NT2/D1 (cell line): ENCODE data around the gene PDLIM3.
"Not testable (repeated sequence)": the region's sequence is repeated elsewhere in the genome, so short reads cannot be mapped to it uniquely, and the experiment has no call there.

Source experiments
- DNase-seq: peaks from one replicate; pipeline ENCODE4 v3.0.0-alpha.2; 2011; ENCODE audit warnings: low read depth, low spot score
- H3K27me3 ChIP-seq: 2 replicates; pipeline ENCODE4 v1.6.0; 2011; ENCODE audit warnings: mild to moderate bottlenecking; ENCODE audit not compliant: insufficient read length, insufficient read depth
- H3K36me3 ChIP-seq: 2 replicates; pipeline ENCODE4 v1.6.1; 2011; ENCODE audit warnings: mild to moderate bottlenecking, low read length, mixed read lengths; ENCODE audit not compliant: insufficient read depth, insufficient read length
- H3K4me1 ChIP-seq: 2 replicates; pipeline ENCODE4 v1.5.1; 2011; ENCODE audit not compliant: insufficient read depth, insufficient read length
- H3K4me3 ChIP-seq: 2 replicates; pipeline ENCODE4 v1.5.1; 2011; ENCODE audit warnings: low read depth; ENCODE audit not compliant: insufficient read length
- H3K9ac ChIP-seq: 2 replicates; pipeline ENCODE4 v1.6.0; 2011; ENCODE audit warnings: low read depth; ENCODE audit not compliant: insufficient read length
- H3K9me3 ChIP-seq: 2 replicates; pipeline ENCODE4 v1.5.1; 2011; ENCODE audit warnings: mild to moderate bottlenecking, low read length; ENCODE audit not compliant: insufficient read depth
- SUZ12 ChIP-seq: IDR thresholded peaks from 2 replicates; pipeline ENCODE4 v1.6.1; 2011; ENCODE audit not compliant: insufficient read length, insufficient read depth; ENCODE audit errors: extremely low read depth
- YY1 ChIP-seq: IDR thresholded peaks from 2 replicates; pipeline ENCODE4 v1.6.1; 2011; ENCODE audit not compliant: insufficient read length, insufficient read depth
- ZNF274 ChIP-seq: IDR thresholded peaks from 2 replicates; pipeline ENCODE4 v1.6.1; 2011; ENCODE audit warnings: mild to moderate bottlenecking, low read depth, low read length

Gene PDLIM3

DNA sequence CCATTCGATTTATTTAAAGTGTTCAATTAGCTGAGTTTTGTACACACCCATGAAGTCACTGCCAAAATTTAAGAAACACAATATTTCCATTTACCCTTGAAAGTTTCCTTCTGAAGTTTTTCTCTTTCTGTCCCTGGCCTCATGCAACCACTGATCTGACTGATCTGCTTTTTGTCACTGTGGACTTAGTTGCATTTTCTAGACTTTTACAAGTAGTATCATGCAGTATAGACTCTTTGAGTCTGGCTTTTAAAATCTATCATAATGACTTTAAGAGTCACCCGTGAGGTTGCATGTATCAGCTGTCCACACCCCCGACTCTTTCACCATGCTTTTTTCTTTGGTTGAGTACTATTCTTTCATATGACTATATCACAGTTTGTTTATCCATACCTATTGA, 29.0 kb upstream of the PDLIM3 start:
- Histone ChIP-seq H3K4me1 (peaks cover 2% of the 10 kb centered on the region), H3K9ac (no peak overlapping the region), H3K9me3 (peaks cover 10% of the 10 kb centered on the region), H3K27me3 (no peaks in the 10 kb centered on the region), H3K36me3 (no peaks in the 10 kb centered on the region), H3K4me3 (no peak overlapping the region)
- DNase-seq, result no peak
- TF ChIP-seq YY1 (no peak), SUZ12 (no peak), ZNF274 (no peak)

DNA sequence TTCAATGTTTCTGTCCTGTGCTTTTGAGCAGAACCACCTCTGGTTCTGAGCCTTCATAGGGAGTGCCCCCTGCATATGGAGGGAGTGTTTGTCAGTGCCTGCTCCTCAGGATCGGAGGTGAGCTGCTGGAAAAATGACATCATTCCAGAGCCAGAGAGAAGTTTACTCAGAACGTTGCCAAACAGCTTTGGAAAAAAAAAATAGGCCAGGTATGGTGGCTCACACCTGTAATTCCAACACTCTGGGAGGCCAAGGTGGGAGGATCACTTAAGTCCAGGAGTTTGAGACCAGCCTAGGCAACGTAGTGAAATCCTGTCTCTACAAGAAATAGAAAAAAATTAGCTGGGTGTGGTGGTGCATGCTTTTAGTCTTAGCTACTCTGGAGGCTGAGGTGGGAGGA, 27.2 kb upstream of the PDLIM3 start:
- Histone ChIP-seq H3K27me3 (no peaks in the 10 kb centered on the region), H3K4me1 (peaks cover 2% of the 10 kb centered on the region), H3K36me3 (no peaks in the 10 kb centered on the region), H3K4me3 (no peak overlapping the region), H3K9me3 (peaks cover 10% of the 10 kb centered on the region), H3K9ac (no peak overlapping the region)
- DNase-seq, result no peak
- TF ChIP-seq ZNF274 (no peak), SUZ12 (no peak)

DNA sequence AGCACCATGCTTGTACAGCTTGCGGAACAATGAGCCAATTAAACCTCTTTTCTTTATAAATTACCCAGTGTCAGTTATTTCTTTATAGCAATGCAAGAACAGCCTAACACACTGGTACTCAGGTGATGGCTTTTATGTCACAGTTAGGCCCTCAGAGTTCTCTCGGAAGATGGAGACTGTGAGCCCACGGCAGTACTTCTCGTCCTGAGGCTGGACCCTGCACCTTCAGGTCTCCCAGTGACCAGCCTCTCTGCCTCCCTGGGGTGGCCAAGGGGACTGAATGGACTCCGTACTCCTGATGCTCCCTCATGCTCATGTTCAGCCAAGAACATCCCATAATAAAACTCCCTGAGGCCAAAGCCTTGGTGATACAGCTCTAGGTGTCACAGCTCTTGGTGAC, 25.0 kb upstream of the PDLIM3 start:
- H3K4me3 ChIP-seq, result no peak overlapping the region
- peaks cover 2% of the 10 kb centered on the region for H3K4me1 ChIP-seq
- H3K27me3 ChIP-seq, result no peaks in the 10 kb centered on the region
- peaks cover 6% of the 10 kb centered on the region for H3K9me3 ChIP-seq
- no peak for TF ChIP-seq SUZ12
- TF ChIP-seq ZNF274, result no peak
- TF ChIP-seq YY1, result no peak
- no peaks in the 10 kb centered on the region for H3K36me3 ChIP-seq
- H3K9ac ChIP-seq, result no peak overlapping the region
- no peak for DNase-seq

DNA sequence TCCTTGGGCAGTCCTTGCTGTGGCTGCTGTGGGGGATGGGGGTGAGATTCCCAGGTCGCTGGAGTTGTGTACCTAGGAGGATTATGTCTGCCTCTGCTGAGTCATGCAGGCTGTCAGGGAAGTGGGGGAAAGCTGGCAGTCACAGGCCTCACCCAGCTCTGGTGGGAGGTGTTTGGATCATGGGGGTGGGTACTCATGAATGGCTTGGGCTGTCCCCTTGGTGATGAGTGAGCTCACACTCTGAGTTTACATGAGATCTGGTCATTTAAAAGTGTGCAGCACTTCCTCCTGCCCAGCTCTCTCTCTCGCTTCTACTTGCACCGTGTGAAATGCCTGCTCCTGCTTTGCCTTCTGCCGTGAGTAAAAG, 24.6 kb upstream of the PDLIM3 start:
- H3K27me3 ChIP-seq, result no peaks in the 10 kb centered on the region
- H3K4me1 ChIP-seq, result peaks cover 2% of the 10 kb centered on the region
- H3K4me3 ChIP-seq, result no peak overlapping the region
- no peaks in the 10 kb centered on the region for H3K36me3 ChIP-seq
- H3K9me3 ChIP-seq, result peaks cover 2% of the 10 kb centered on the region
- no peak for DNase-seq
- no peak overlapping the region for H3K9ac ChIP-seq
- no peak for TF ChIP-seq YY1
- no peak for TF ChIP-seq ZNF274
- TF ChIP-seq SUZ12, result no peak

DNA sequence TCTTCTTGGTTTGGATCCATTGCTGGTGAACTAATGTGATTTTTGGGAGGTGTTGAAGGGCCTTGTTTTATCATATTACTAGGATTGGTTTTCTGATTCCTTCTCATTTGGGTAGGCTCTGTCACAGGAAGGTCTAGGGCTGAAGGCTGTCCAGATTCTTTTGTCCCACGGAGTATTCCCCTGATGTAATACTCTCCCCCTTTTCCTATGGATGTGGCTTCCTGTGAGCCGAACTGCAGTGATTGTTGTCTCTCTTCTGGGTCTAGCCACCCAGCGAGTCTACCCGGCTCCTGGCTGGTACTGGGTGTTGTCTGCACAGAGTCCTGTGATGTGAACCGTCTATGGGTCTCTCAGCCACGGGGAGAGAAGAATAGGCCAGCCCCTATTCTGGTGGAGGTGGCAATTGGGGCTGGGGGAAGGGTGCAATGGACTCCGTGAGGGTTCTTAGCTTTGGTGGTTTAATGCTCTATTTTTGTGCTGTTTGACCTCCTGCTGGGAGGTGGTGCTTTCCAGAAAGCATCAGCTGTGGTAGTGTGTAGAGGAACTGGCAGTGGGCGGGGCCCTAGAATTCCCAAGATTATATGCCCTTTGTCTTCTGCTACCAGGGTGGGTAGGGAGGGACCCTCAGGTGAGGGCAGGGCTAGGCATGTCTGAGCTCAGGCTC, 24.1 kb upstream of the PDLIM3 start:
- not testable (repeated sequence) for H3K4me1 ChIP-seq, H3K4me3 ChIP-seq, H3K36me3 ChIP-seq, H3K9me3 ChIP-seq, H3K9ac ChIP-seq, DNase-seq, H3K27me3 ChIP-seq

DNA sequence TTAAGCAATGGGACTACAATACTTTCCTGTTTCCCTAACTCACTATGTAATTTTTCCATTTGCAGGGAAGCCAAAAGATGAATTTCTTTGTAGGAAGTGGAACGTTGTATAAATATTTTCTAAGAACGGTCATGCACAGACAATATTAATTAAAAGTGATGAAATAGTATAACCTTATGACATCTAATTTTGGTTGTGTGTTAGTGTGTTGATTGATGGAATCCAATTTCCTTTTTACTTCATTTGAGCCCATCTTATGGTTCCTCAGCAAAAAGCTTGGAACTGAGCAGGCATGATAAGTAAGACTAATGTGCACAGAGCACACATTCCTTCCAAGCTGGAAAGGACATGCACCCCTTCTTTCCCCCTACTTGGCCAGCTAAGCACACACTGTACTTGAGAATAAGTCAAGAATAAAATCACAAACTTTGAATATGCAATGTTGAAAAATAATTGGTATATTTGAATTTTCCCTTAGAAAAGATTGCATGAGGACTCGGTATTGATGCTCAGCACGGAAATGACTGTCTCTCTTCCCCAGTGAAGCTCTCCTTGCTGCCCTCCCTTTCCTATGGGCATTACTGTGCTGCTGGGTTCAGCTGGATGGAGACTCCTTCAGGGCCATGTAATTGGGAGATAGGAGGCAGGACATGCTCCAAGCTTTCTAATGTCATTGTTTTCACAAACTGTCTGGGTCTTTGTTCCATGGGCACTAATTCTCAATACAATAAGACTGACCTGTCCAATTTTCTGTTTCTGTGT, 19.2 kb upstream of the PDLIM3 start:
- H3K9me3 ChIP-seq, result no peaks in the 10 kb centered on the region
- no peaks in the 10 kb centered on the region for H3K4me1 ChIP-seq
- DNase-seq, result no peak
- TF ChIP-seq YY1, result no peak
- TF ChIP-seq ZNF274, result no peak
- no peak for TF ChIP-seq SUZ12
- no peaks in the 10 kb centered on the region for H3K36me3 ChIP-seq
- H3K9ac ChIP-seq, result no peak overlapping the region
- H3K4me3 ChIP-seq, result no peak overlapping the region
- H3K27me3 ChIP-seq, result no peaks in the 10 kb centered on the region

DNA sequence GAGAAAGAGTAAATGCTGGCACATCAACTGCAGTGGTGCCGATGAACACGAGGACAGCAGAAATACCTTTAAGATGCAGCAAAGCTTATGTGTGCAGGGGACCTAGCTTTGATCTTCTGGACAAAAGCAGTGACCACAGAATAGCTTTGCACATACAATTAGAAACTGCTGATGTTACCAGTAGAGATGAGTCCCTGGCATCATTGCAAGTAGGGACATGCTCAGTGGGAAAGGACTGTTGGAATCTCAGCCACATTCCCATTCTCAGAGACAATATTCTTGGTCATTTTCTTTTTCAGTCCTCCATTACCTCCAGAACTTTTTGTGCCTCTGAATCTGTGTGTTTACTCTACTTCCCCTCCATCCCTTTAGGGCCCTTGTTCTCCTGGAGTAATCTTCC, 16.9 kb upstream of the PDLIM3 start:
- Histone ChIP-seq H3K9me3 (no peaks in the 10 kb centered on the region), H3K9ac (no peak overlapping the region), H3K4me1 (no peaks in the 10 kb centered on the region), H3K36me3 (no peaks in the 10 kb centered on the region), H3K4me3 (no peak overlapping the region), H3K27me3 (no peaks in the 10 kb centered on the region)
- no peak for DNase-seq
- no peak for TF ChIP-seq ZNF274
- TF ChIP-seq YY1, result no peak
- TF ChIP-seq SUZ12, result no peak

DNA sequence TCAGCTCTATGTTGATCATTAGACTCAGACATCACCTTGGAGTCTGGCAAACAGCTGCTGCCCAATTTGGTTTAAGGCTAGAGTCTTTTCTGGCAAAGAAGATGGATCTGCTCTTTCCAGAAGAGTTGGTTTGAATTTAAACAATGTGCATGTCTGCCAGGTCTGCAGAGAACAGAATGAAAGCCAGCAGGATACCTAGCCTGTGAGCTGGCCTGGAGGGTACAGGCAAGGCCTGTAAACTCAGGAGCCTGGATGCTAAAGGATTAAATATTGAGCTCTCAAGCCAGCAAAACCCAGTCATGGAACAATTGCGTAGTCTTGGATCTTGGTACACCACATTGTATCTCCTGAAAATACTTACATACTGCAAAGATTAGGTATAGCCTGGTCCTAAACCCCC, 15.6 kb upstream of the PDLIM3 start:
- H3K36me3 ChIP-seq, result no peaks in the 10 kb centered on the region
- no peaks in the 10 kb centered on the region for H3K4me1 ChIP-seq
- H3K9ac ChIP-seq, result no peak overlapping the region
- no peaks in the 10 kb centered on the region for H3K9me3 ChIP-seq
- no peak overlapping the region for H3K4me3 ChIP-seq
- no peak for DNase-seq
- TF ChIP-seq SUZ12 (no peak), YY1 (no peak), ZNF274 (no peak)
- no peaks in the 10 kb centered on the region for H3K27me3 ChIP-seq
